IMR-90 (cell line): ENCODE data around the gene ITIH4. TPM values are rescaled to one million over a fixed set of nuclear protein-coding genes. Genes with fewer than 3 reads are reported as not detected.

Experiments
- ATAC-seq: fragments of 200-7000 bp; cut with Tn5 transposase; 2 replicates; pipeline ENCODE4 v1.9.1; 2020; ENCODE audit warnings: low read depth, mild to moderate bottlenecking, moderate library complexity
- BruUV-seq: library from RNA; stranded (reverse); fragments of 400-500 nt; replicated peaks from 2 replicates; lab custom pipeline; 2021; lab: Mats Ljungman, UMichigan
- CTCF ChIA-PET: fragments of 300-600 bp; formaldehyde crosslinking; extraction: SDS; loops from one replicate; lab custom pipeline; 2021; ENCODE audit warnings: antibody characterized with exemption; lab: Yijun Ruan, JAX
- POLR2A ChIA-PET: fragments of 300-600 bp; sonication (Branson Sonifier 250); formaldehyde crosslinking; loops from one replicate; lab custom pipeline; 2022; ENCODE audit warnings: antibody characterized with exemption; ENCODE audit not compliant: unreplicated experiment; lab: Charles Lee
- DNase-seq: peaks from one replicate; pipeline ENCODE4 v3.0.0; 2013
- H2AFZ ChIP-seq: replicated peaks from 2 replicates; pipeline ENCODE3; 2013; ENCODE audit warnings: low read length, mild to moderate bottlenecking; ENCODE audit not compliant: poor library complexity
- H2AK5ac ChIP-seq: 2 replicates; pipeline ENCODE4 v1.6.1; 2013; ENCODE audit warnings: low read depth, low read length, inconsistent platforms
- H2AK9ac ChIP-seq: replicated peaks from 2 replicates; pipeline ENCODE3; 2013; ENCODE audit warnings: mild to moderate bottlenecking, low read depth, low read length, moderate library complexity; ENCODE audit not compliant: poor library complexity
- H2BK120ac ChIP-seq: 2 replicates; pipeline ENCODE4 v1.6.1; 2013; ENCODE audit warnings: low read depth, low read length, inconsistent platforms
- H2BK15ac ChIP-seq: 3 replicates; pipeline ENCODE4 v1.6.1; 2013; ENCODE audit warnings: low read depth, low read length, inconsistent platforms
- H2BK20ac ChIP-seq: 2 replicates; pipeline ENCODE4 v1.6.1; 2013; ENCODE audit warnings: low read depth, mild to moderate bottlenecking, inconsistent platforms, low read length, moderate library complexity
- H2BK5ac ChIP-seq: 2 replicates; pipeline ENCODE4 v1.6.1; 2013; ENCODE audit warnings: mild to moderate bottlenecking, low read depth, low read length, inconsistent platforms; ENCODE audit not compliant: poor library complexity, severe bottlenecking
- H3K14ac ChIP-seq: replicated peaks from 2 replicates; pipeline ENCODE4 v1.6.1; 2013; ENCODE audit warnings: low read depth, low read length, inconsistent platforms
- H3K18ac ChIP-seq: 2 replicates; pipeline ENCODE4 v1.6.1; 2013; ENCODE audit warnings: low read depth, low read length, control low read depth
- H3K23ac ChIP-seq: 2 replicates; pipeline ENCODE4 v1.6.1; 2013; ENCODE audit warnings: low read depth, low read length, inconsistent platforms
- H3K27ac ChIP-seq: 2 replicates; pipeline ENCODE4 v1.5.1; 2013; ENCODE audit warnings: mild to moderate bottlenecking, control low read depth, low read length; ENCODE audit not compliant: insufficient read depth
- H3K27me3 ChIP-seq: 2 replicates; pipeline ENCODE4 v1.6.1; 2013; ENCODE audit warnings: low read length; ENCODE audit not compliant: control insufficient read depth, insufficient read depth
- H3K36me3 ChIP-seq: 2 replicates; pipeline ENCODE4 v1.6.1; 2013; ENCODE audit warnings: low read length, mixed read lengths; ENCODE audit not compliant: control insufficient read depth, insufficient read depth
- H3K4ac ChIP-seq: 2 replicates; pipeline ENCODE4 v1.6.1; 2013; ENCODE audit warnings: low read depth, low read length, inconsistent platforms
- H3K4me1 ChIP-seq: 2 replicates; pipeline ENCODE4 v1.6.1; 2013; ENCODE audit warnings: low read length, mixed read lengths; ENCODE audit not compliant: control insufficient read depth, insufficient read depth
- H3K4me2 ChIP-seq: 2 replicates; pipeline ENCODE4 v1.6.1; 2013; ENCODE audit warnings: low read depth, mild to moderate bottlenecking, control low read depth, low read length, moderate library complexity
- H3K4me3 ChIP-seq: 2 replicates; pipeline ENCODE4 v1.5.1; 2013; ENCODE audit warnings: low read depth, mild to moderate bottlenecking, control low read depth, low read length, moderate library complexity; ENCODE audit not compliant: insufficient read depth
- H3K56ac ChIP-seq: 2 replicates; pipeline ENCODE4 v1.6.1; 2013; ENCODE audit warnings: low read length, inconsistent platforms; ENCODE audit not compliant: insufficient read depth; ENCODE audit errors: extremely low read depth
- H3K79me1 ChIP-seq, 2 experiments: 2 replicates each; pipeline ENCODE4 v1.6.1; 2013; ENCODE audit warnings: low read length in 2 of 2, inconsistent platforms in 1 of 2, low read depth in 1 of 2
- H3K9ac ChIP-seq: 2 replicates; pipeline ENCODE4 v1.6.1; 2013; ENCODE audit warnings: low read depth, low read length, control low read depth
- H3K9me1 ChIP-seq: 2 replicates; pipeline ENCODE4 v1.6.1; 2013; ENCODE audit warnings: low read length, inconsistent platforms; ENCODE audit not compliant: insufficient read depth
- H3K9me3 ChIP-seq: 2 replicates; pipeline ENCODE4 v1.6.1; 2013; ENCODE audit warnings: low read length; ENCODE audit not compliant: control insufficient read depth, insufficient read depth
- H4K20me1 ChIP-seq: 2 replicates; pipeline ENCODE4 v1.6.1; 2013; ENCODE audit warnings: low read length, inconsistent platforms; ENCODE audit not compliant: insufficient read depth
- H4K5ac ChIP-seq: 2 replicates; pipeline ENCODE4 v1.6.1; 2013; ENCODE audit warnings: mild to moderate bottlenecking, low read depth, low read length, control low read depth
- H4K8ac ChIP-seq, 2 experiments: 2 replicates each; pipeline ENCODE4 v1.6.1; 2013; ENCODE audit warnings: low read depth in 2 of 2, low read length in 2 of 2, control low read depth in 1 of 2, inconsistent platforms in 1 of 2
- H4K91ac ChIP-seq: 2 replicates; pipeline ENCODE4 v1.6.1; 2013; ENCODE audit warnings: low read depth, low read length, inconsistent platforms; ENCODE audit not compliant: insufficient read depth
- BHLHE40 ChIP-seq: fragments of 150-350 bp; IDR thresholded peaks from 2 replicates; pipeline ENCODE4 v1.6.1; 2016; ENCODE audit warnings: mild to moderate bottlenecking, low read depth, low read length
- CEBPB ChIP-seq: IDR thresholded peaks from 2 replicates; pipeline ENCODE4 v1.6.1; 2012; ENCODE audit warnings: low read depth, low read length, improper control_type of control experiment
- CHD1 ChIP-seq: IDR thresholded peaks from 2 replicates; pipeline ENCODE4 v1.6.1; 2012; ENCODE audit warnings: low read depth, low read length, improper control_type of control experiment
- CTCF ChIP-seq: conservative IDR thresholded peaks from 2 replicates; pipeline ENCODE4 v1.5.1; 2012; ENCODE audit warnings: mild to moderate bottlenecking, low read depth, low read length, improper control_type of control experiment
- ELK1 ChIP-seq: fragments of 150-350 bp; IDR thresholded peaks from 2 replicates; pipeline ENCODE4 v1.6.1; 2016; ENCODE audit warnings: low read depth, mild to moderate bottlenecking, low read length, moderate library complexity, borderline replicate concordance
- MAFK ChIP-seq: IDR thresholded peaks from 2 replicates; pipeline ENCODE4 v1.6.1; 2012; ENCODE audit warnings: low read depth, low read length, improper control_type of control experiment
- MAZ ChIP-seq: IDR thresholded peaks from 2 replicates; pipeline ENCODE4 v1.6.1; 2012; ENCODE audit warnings: low read depth, mild to moderate bottlenecking, low read length, improper control_type of control experiment, moderate library complexity, borderline replicate concordance
- MXI1 ChIP-seq: IDR thresholded peaks from 2 replicates; pipeline ENCODE4 v1.6.1; 2012; ENCODE audit warnings: low read depth, mild to moderate bottlenecking, low read length, moderate library complexity, borderline replicate concordance
- NFE2L2 ChIP-seq: fragments of 150-350 bp; IDR thresholded peaks from 2 replicates; pipeline ENCODE4 v1.6.1; 2016; ENCODE audit warnings: low read depth, mild to moderate bottlenecking, low read length
- POLR2A ChIP-seq: IDR thresholded peaks from 2 replicates; pipeline ENCODE4 v1.6.1; 2012; ENCODE audit warnings: mild to moderate bottlenecking, low read depth, low read length
- RAD21 ChIP-seq: IDR thresholded peaks from 2 replicates; pipeline ENCODE4 v1.6.1; 2012; ENCODE audit warnings: low read length, improper control_type of control experiment
- RCOR1 ChIP-seq: IDR thresholded peaks from 2 replicates; pipeline ENCODE4 v1.6.1; 2012; ENCODE audit warnings: mild to moderate bottlenecking, low read length, improper control_type of control experiment; ENCODE audit not compliant: insufficient replicate concordance
- RFX5 ChIP-seq: IDR thresholded peaks from 2 replicates; pipeline ENCODE4 v1.8.0; 2012; ENCODE audit warnings: low read depth, mild to moderate bottlenecking, low read length, moderate library complexity
- SMC3 ChIP-seq: fragments of 150-350 bp; IDR thresholded peaks from 2 replicates; pipeline ENCODE4 v1.6.1; 2016; ENCODE audit warnings: low read depth, mild to moderate bottlenecking, antibody characterized with exemption, low read length, moderate library complexity
- WGBS, 2 experiments: methylation state at CpG; one replicate each; pipeline versions ENCODE4 v1.1.5 to v1.1.7; 2013; ENCODE audit warnings: missing lambda C conversion rate in 2 of 2; ENCODE audit not compliant: insufficient read length in 1 of 2; ENCODE audit errors: extremely low coverage in 2 of 2; 5-methylcytosine and 5-hydroxymethylcytosine counted together
- dilution Hi-C: fragments of 300-500 bp; cut with HindIII; formaldehyde crosslinking; loops from one replicate; pipeline ENCODE4 v1.14.3; 2018; ENCODE audit warnings: low sequenced_read_pairs; ENCODE audit not compliant: unreplicated experiment
- in situ Hi-C: fragments of 300-500 bp; cut with MboI; formaldehyde crosslinking; loops from 3 replicates; pipeline ENCODE4 v1.14.3; 2019; ENCODE audit warnings: low sequenced_read_pairs, inconsistent platforms, mixed read lengths
- intact Hi-C: fragments of 100-400 bp; cut with micrococcal nuclease; formaldehyde crosslinking; loops from 2 replicates; pipeline ENCODE4 v1.10.0; 2022
- polyA plus RNA-seq, 3 experiments: library from polyadenylated mRNA; depleted of rRNA; stranded (reverse); fragments of >200 nt; gene quantifications; 2 replicates each; pipeline ENCODE4 v1.2.3, GENCODE V29; 2012; ENCODE audit warnings: low replicate concordance in 1 of 3
- total RNA-seq: library from RNA; depleted of rRNA; stranded (reverse); fragments of >200 nt; gene quantifications from 2 replicates; pipeline ENCODE4 v1.2.3, GENCODE V29; 2012
- TF ChIP-seq, protein P1 (sequence below): fragments of 150-350 bp; IDR thresholded peaks from 2 replicates; pipeline ENCODE4 v1.6.1; 2017; ENCODE audit warnings: mild to moderate bottlenecking, antibody characterized with exemption, low read length, low read depth

Gene ITIH4
- total and polyA plus RNA-seq, 2 of the 4 experiments (the other 2 are of a cell fraction): 0.26 to 0.36 TPM

DNA sequence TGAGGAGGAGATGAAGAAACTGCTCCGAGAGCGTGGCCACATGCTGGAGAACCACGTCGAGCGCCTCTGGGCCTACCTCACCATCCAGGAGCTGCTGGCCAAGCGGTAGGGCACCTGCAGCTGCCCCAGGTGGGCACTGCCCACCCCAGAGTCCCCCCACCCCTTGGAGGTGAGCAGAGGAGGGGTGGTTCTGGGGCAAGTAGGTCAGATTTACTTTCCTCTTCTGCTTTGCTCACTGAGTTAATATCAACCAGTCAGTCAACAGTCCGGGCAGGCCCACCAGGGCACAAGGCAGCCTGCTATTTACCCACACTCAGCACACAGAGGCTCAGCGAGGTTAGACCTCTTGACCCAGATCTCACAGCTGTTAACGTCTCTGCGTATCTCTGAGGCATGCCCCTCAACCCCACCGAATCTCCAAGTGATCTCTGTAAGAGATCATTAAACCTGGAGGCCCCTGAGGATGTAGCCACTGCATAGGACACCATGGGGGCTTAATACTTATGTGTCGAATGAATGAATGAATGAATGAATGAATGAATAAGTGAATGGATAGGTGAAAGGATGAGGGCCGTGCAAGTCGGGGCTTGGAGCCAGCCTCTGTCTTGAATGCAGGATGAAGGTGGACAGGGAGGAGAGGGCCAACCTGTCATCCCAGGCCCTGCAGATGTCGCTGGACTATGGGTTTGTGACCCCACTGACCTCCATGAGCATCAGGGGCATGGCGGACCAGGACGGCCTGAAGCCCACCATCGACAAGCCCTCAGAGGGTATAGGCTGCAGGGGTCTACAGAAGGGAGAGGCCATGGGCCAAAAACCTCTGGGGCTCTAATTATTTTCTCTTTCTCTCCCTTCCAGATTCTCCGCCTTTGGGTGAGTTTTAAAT is 43.9 kb downstream of the ITIH4 start:
- no TSS peak for BruUV-seq
- TF ChIP-seq NFE2L2 (no peak), RCOR1 (no peak), MXI1 (no peak), RFX5 (no peak), CEBPB (no peak), POLR2A (no peak), CTCF (no peak), RAD21 (no peak), BHLHE40 (no peak), CHD1 (no peak), SMC3 (no peak), ELK1 (no peak), MAFK (no peak), MAZ (no peak)
- TF ChIP-seq, protein P1, sequence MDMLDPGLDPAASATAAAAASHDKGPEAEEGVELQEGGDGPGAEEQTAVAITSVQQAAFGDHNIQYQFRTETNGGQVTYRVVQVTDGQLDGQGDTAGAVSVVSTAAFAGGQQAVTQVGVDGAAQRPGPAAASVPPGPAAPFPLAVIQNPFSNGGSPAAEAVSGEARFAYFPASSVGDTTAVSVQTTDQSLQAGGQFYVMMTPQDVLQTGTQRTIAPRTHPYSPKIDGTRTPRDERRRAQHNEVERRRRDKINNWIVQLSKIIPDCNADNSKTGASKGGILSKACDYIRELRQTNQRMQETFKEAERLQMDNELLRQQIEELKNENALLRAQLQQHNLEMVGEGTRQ: no peak

More for the DNA sequence above, 43.9 kb downstream of the ITIH4 start:
- Histone ChIP-seq H4K5ac (no peak overlapping the region), H3K9ac (no peak overlapping the region), H4K20me1 (no peaks in the 10 kb centered on the region), H2BK5ac (no peak overlapping the region), H3K4me2 (no peak overlapping the region), H3K4ac (no peak overlapping the region), H3K56ac (no peak overlapping the region), H2AK5ac (no peak overlapping the region), H3K9me1 (no peaks in the 10 kb centered on the region; the same call in 1 of the 2 replicates), H3K4me1 (no peaks in the 10 kb centered on the region), H3K9me3 (no peaks in the 10 kb centered on the region), H2BK15ac (no peak overlapping the region), H4K8ac (no peak overlapping the region), H3K18ac (no peak overlapping the region), H3K36me3 (no peaks in the 10 kb centered on the region), H2BK120ac (no peak overlapping the region), H2BK20ac (no peak overlapping the region), H3K23ac (no peak overlapping the region), H3K27me3 (peaks cover 55% of the 10 kb centered on the region), H3K79me1 (no peaks in the 10 kb centered on the region), H3K27ac (no peak overlapping the region), H4K91ac (no peak overlapping the region), H2AFZ (no peak overlapping the region), H2AK9ac (no peak overlapping the region), H3K4me3 (no peak overlapping the region), H3K14ac (no peak overlapping the region)
- dilution Hi-C loops (no loop called here), intact Hi-C loops (no loop called here), in situ Hi-C loops (no loop called here)
- ATAC-seq (no peak), DNase-seq (no peak)
- ChIA-PET CTCF (no interaction called here), POLR2A (no interaction called here)
- WGBS, 2 experiments: no CpG with 5 or more reads among the region's 19 CpGs
